Measurements from ENCODE around the gene TMEM131L. TPM values are rescaled to one million over a fixed set of nuclear protein-coding genes. Genes with fewer than 3 reads are reported as not detected.

TMEM131L gene
- total and polyA plus RNA-seq, 7 donors = 0.60 to 27.2 (median 12.1) TPM

- Histone ChIP-seq H3K27ac (no peak overlapping the region), H3K4me3 (no peak overlapping the region), H3K9me3 (no peaks in the 10 kb centered on the region), H3K4me1 (peaks cover 0 to 11% (median 9%) of the 10 kb centered on the region in 4 donors), H3K27me3 (no peaks in the 10 kb centered on the region), H3K36me3 (no peaks in the 10 kb centered on the region)
- intact Hi-C loops (cut with DNase I) = loop anchor here (5.0 kb wide), 2 partner anchors 33 to 138 kb away; partner anchors contain the start of gene TMEM131L
- no peak for DNase-seq
- TF ChIP-seq CTCF (IDR thresholded peaks at IDR 0.05) (no peak), POLR2A (IDR thresholded peaks at IDR 0.05) (no peak), POLR2AphosphoS5 (IDR thresholded peaks at IDR 0.05) (no peak), EP300 (IDR thresholded peaks at IDR 0.05) (no peak)
- WGBS, 2 donors = 53 to 93% methylated on average over 2 of the region's 2 CpGs
These were observed 32.0 kb upstream of the TMEM131L start for GRCh38 chr4:153434190-153434589.

DNA sequence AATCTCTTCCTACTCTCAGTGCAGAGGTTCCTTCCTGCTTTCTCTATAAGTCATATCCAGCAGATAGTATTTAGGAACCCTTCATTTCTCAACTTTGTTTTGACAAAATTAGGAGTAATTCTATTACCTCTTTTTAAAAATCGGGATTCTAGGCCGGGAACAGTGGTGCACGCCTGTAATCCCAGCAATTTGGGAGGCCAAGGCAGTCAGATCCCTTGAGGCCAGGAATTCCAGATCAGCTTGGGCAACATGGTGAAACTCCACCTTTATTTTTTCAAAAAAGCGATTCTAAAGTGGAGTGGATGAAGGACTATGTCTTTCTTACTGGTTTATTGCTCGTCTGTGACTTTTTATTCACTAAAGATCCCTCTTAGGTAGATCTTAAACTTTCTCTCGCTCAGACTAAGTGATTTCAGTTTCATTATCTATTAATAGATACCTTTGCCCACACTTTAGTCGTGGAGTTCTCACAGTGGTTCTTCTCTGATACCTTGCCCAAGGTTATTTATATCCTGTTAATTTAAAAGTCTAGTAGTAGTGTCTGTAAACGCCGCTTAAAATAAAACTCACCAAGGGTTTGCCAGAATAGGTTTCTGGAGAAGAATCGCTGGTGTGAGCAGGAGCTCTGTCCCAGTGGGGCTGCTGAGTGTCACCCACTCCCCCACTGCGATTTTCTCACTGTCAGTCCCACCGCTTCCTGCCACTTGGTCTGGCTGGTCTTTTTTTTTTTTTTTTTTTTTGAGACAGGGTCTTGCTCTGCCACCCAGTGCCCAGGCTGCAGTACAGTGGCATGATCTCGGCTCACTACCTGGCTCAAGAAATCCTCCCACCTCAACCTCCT, 27.0 kb upstream of the TMEM131L start:
- H3K27ac ChIP-seq = peak overlapping the region; percentile 52 to 73 (median 63)
- 57 to 82% methylated on average over 13 of the region's 13 CpGs for WGBS, 2 donors
- intact Hi-C loops (cut with DNase I) = no loop called here
- no peak for TF ChIP-seq EP300 (IDR thresholded peaks at IDR 0.05)
- TF ChIP-seq POLR2AphosphoS5 (IDR thresholded peaks at IDR 0.05) = no peak
- TF ChIP-seq POLR2A (IDR thresholded peaks at IDR 0.05) = no peak
- TF ChIP-seq CTCF (IDR thresholded peaks at IDR 0.05) = no peak
- H3K9me3 ChIP-seq = no peaks in the 10 kb centered on the region
- DNase-seq = no peak
- no peaks in the 10 kb centered on the region for H3K27me3 ChIP-seq
- H3K4me3 ChIP-seq = peak overlapping the region in 3 of 4 donors; percentile 15 to 30 (median 30)
- H3K36me3 ChIP-seq = no peaks in the 10 kb centered on the region
- peaks cover 0 to 5% (median 0%) of the 10 kb centered on the region in 4 donors for H3K4me1 ChIP-seq

DNA sequence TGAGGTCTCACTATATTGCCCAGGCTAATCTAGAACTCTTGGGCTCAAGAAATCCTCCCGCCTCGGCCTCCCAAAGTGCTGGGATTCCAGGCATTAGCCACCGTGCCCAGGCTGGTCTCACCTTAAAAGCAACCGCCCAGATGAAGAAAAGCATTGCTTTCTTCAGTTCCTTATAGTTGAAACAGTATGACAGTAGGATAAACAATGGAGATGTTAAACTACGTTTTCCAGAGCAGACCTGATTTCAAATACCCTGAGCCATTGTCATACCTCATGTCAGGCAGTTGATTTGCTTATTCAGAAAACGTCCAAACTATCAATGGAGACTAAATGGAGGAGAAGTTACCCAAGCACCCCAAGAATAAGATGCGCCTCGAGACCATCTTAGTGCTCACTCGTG, 26.3 kb upstream of the TMEM131L start:
- no peaks in the 10 kb centered on the region for H3K36me3 ChIP-seq
- no peak for TF ChIP-seq EP300 (IDR thresholded peaks at IDR 0.05)
- TF ChIP-seq POLR2A (IDR thresholded peaks at IDR 0.05) = no peak
- TF ChIP-seq POLR2AphosphoS5 (IDR thresholded peaks at IDR 0.05) = no peak
- no peak for TF ChIP-seq CTCF (IDR thresholded peaks at IDR 0.05)
- 81 to 89% methylated on average over 9 of the region's 9 CpGs for WGBS, 2 donors
- DNase-seq = no peak
- no peak overlapping the region for H3K4me3 ChIP-seq
- peaks cover 0 to 5% (median 0%) of the 10 kb centered on the region in 4 donors for H3K4me1 ChIP-seq
- no peaks in the 10 kb centered on the region for H3K9me3 ChIP-seq
- intact Hi-C loops (cut with DNase I) = no loop called here
- no peaks in the 10 kb centered on the region for H3K27me3 ChIP-seq
- H3K27ac ChIP-seq = peak overlapping the region in 1 of 4 donors; percentile 52

DNA sequence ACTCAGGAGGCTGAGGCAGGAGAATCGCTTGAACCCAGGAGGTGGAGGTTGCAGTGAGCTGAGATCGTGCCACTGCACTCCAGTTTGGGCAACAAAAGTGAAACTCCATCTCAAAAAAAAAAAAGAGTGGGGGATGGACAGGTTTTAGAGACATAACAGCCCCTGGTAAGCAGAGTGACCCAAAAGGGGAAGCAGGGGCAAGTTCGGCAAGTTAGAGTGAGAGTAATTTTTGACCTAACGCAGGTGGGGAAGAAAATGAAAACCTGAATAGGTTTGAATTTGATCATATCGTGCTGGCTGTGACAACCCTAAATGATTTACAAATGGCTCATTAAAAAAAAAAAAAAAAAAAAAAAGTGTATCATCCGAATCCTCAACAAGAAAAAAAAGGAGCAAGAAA, 25.7 kb upstream of the TMEM131L start:
- Histone ChIP-seq H3K27me3 (no peaks in the 10 kb centered on the region), H3K4me3 (no peak overlapping the region), H3K9me3 (no peaks in the 10 kb centered on the region), H3K36me3 (no peaks in the 10 kb centered on the region), H3K4me1 (peaks cover 0 to 5% (median 0%) of the 10 kb centered on the region in 4 donors), H3K27ac (no peak overlapping the region)
- no peak for TF ChIP-seq POLR2AphosphoS5 (IDR thresholded peaks at IDR 0.05)
- no peak for TF ChIP-seq EP300 (IDR thresholded peaks at IDR 0.05)
- no peak for TF ChIP-seq CTCF (IDR thresholded peaks at IDR 0.05)
- TF ChIP-seq POLR2A (IDR thresholded peaks at IDR 0.05) = no peak
- no peak for DNase-seq
- 75 to 88% methylated on average over 5 to 6 of the region's 6 CpGs for WGBS, 2 donors
- intact Hi-C loops (cut with DNase I) = no loop called here
